Measurements from ENCODE around the gene CCDC85A. TPM values are rescaled to one million over a fixed set of nuclear protein-coding genes. Genes with fewer than 3 reads are reported as not detected.

CCDC85A gene
- total RNA-seq, 1 experiment from 2014 or later, result 3.0 TPM

DNA sequence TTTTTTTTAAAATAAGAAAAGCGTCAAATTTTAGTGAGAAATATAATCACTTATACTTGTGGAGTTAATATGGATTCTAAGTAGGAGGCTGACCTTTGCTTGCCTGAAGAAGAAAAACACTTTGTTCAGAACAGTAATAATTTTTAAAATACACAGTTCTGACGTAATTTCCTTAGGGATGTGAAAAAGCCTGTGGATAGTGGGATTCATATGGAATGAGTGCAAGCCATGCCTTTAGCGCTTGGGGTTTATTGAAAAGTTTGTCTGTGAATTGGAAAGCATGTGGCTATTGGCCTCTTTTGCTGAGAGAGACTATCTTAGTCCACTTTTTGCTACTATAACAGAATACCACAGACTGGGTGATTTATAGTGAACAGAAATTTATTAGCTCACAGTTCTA lies 151.3 kb downstream of the CCDC85A start:
- Mint-ChIP-seq H3K9me3 (ENCODE audit: low read depth, unreplicated experiment) (no peaks in the 10 kb centered on the region), H3K27ac (ENCODE audit: unreplicated experiment) (no peak overlapping the region), H3K4me3 (ENCODE audit: low read depth, unreplicated experiment) (no peak overlapping the region), H3K4me1 (ENCODE audit: low read depth, unreplicated experiment) (no peaks in the 10 kb centered on the region), H3K27me3 (ENCODE audit: unreplicated experiment) (no peaks in the 10 kb centered on the region), H3K36me3 (ENCODE audit: insufficient read depth, unreplicated experiment) (no peaks in the 10 kb centered on the region)
- BruUV-seq (replicated peaks), result no TSS peak
- DNase-seq, result no peak
- intact Hi-C loops (cut with micrococcal nuclease; ENCODE audit: unreplicated experiment), result no loop called here
- CTCF ChIA-PET, result no interaction called here
- TF ChIP-seq, protein P1, sequence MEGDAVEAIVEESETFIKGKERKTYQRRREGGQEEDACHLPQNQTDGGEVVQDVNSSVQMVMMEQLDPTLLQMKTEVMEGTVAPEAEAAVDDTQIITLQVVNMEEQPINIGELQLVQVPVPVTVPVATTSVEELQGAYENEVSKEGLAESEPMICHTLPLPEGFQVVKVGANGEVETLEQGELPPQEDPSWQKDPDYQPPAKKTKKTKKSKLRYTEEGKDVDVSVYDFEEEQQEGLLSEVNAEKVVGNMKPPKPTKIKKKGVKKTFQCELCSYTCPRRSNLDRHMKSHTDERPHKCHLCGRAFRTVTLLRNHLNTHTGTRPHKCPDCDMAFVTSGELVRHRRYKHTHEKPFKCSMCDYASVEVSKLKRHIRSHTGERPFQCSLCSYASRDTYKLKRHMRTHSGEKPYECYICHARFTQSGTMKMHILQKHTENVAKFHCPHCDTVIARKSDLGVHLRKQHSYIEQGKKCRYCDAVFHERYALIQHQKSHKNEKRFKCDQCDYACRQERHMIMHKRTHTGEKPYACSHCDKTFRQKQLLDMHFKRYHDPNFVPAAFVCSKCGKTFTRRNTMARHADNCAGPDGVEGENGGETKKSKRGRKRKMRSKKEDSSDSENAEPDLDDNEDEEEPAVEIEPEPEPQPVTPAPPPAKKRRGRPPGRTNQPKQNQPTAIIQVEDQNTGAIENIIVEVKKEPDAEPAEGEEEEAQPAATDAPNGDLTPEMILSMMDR (IDR thresholded peaks at IDR 0.05; ENCODE audit: unreplicated experiment), result no peak

DNA sequence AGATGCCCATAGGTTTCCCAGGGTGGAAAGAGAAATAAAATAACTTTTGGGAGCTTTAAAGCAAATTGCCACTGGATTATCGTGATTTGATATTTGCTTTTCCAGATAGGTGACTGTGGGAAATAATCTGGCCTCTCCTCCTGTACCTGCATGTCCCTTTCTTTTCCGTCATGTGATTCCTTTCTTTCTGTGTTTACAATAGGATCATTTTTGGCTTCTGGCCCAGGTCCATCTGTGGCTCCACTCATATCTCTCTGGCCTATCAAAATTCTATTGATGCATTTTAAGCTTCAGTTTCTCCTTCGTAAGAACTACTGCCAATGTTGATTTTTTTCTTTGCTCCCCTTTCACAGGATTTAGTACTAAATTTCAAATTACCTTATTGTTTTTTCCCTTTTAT lies 153.6 kb downstream of the CCDC85A start:
- intact Hi-C loops (cut with micrococcal nuclease; ENCODE audit: unreplicated experiment), result no loop called here
- BruUV-seq (replicated peaks), result no TSS peak
- CTCF ChIA-PET, result no interaction called here
- Mint-ChIP-seq H3K9me3 (ENCODE audit: low read depth, unreplicated experiment) (no peaks in the 10 kb centered on the region), H3K36me3 (ENCODE audit: insufficient read depth, unreplicated experiment) (no peaks in the 10 kb centered on the region), H3K27ac (ENCODE audit: unreplicated experiment) (no peak overlapping the region), H3K4me3 (ENCODE audit: low read depth, unreplicated experiment) (no peak overlapping the region), H3K4me1 (ENCODE audit: low read depth, unreplicated experiment) (no peaks in the 10 kb centered on the region), H3K27me3 (ENCODE audit: unreplicated experiment) (no peaks in the 10 kb centered on the region)
- TF ChIP-seq, protein P1 (IDR thresholded peaks at IDR 0.05; ENCODE audit: unreplicated experiment), result no peak
- DNase-seq, result no peak

DNA sequence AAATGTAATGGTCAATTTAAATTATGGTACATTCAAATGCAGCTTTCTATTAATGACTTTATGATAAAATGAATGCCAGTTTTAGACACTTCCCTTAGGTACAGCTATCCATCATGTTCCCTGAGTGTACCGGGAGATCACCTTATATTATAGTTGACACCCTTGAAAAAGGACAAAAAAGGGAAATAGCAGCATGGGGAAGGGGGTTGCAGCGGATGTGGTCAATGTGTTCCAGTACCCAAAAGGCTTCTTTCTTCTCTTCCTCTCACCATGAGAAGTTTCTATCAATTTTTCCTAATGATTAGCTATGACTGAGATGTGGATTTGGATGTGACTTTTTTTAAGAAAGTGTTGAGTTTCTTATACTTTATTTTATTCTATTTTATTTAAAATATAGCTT lies 154.4 kb downstream of the CCDC85A start:
- Mint-ChIP-seq H3K4me1 (ENCODE audit: low read depth, unreplicated experiment) (no peaks in the 10 kb centered on the region), H3K4me3 (ENCODE audit: low read depth, unreplicated experiment) (no peak overlapping the region), H3K27ac (ENCODE audit: unreplicated experiment) (no peak overlapping the region), H3K9me3 (ENCODE audit: low read depth, unreplicated experiment) (no peaks in the 10 kb centered on the region), H3K27me3 (ENCODE audit: unreplicated experiment) (no peaks in the 10 kb centered on the region), H3K36me3 (ENCODE audit: insufficient read depth, unreplicated experiment) (no peaks in the 10 kb centered on the region)
- intact Hi-C loops (cut with micrococcal nuclease; ENCODE audit: unreplicated experiment), result no loop called here
- TF ChIP-seq, protein P1 (IDR thresholded peaks at IDR 0.05; ENCODE audit: unreplicated experiment), result no peak
- no TSS peak for BruUV-seq (replicated peaks)
- CTCF ChIA-PET, result no interaction called here
- DNase-seq, result no peak

DNA sequence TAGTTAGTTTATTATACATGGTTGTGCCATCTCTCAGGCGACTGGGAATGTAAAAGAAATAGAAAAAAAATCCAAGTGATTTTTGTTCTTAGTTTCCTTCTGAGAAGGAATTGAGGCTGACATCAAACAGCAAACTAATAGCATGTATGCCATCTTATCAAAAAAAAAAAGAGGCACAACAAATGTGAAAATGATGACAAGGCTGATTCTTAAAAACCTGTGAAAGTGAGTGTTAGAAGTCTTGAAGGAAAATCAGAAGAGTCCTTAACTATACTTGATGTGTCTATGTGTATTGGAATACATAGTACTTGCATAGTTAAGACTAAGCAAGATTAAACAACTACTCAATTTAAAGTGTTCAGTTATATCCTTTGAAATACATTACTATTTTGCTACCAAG lies 161.0 kb downstream of the CCDC85A start:
- no peaks in the 10 kb centered on the region for H3K36me3 Mint-ChIP-seq (ENCODE audit: insufficient read depth, unreplicated experiment)
- H3K4me3 Mint-ChIP-seq (ENCODE audit: low read depth, unreplicated experiment), result no peak overlapping the region
- H3K9me3 Mint-ChIP-seq (ENCODE audit: low read depth, unreplicated experiment), result no peaks in the 10 kb centered on the region
- no peak overlapping the region for H3K27ac Mint-ChIP-seq (ENCODE audit: unreplicated experiment)
- TF ChIP-seq, protein P1 (IDR thresholded peaks at IDR 0.05; ENCODE audit: unreplicated experiment), result no peak
- intact Hi-C loops (cut with micrococcal nuclease; ENCODE audit: unreplicated experiment), result no loop called here
- BruUV-seq (replicated peaks), result no TSS peak
- no peaks in the 10 kb centered on the region for H3K4me1 Mint-ChIP-seq (ENCODE audit: low read depth, unreplicated experiment)
- no peak for DNase-seq
- CTCF ChIA-PET, result no interaction called here
- no peaks in the 10 kb centered on the region for H3K27me3 Mint-ChIP-seq (ENCODE audit: unreplicated experiment)

DNA sequence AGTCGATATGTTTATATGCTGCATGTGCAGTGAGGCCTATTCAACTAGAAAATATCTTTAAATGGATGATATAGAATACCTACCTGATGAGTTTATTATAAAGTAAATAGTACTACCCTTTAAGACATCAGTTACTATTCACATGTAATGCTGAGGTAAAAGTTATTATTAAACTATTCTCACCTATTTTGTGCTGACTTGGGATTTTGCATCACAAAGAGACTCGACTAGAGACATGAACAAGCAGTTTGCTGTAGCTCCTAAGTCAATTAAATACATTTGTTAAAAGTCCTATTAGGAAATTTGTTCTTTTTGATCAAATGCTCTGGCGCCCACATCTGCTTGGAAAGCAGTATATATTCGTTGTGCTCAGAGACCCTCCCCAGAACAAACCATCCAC lies 164.1 kb downstream of the CCDC85A start:
- H3K4me1 Mint-ChIP-seq (ENCODE audit: low read depth, unreplicated experiment), result no peaks in the 10 kb centered on the region
- CTCF ChIA-PET, result no interaction called here
- no peaks in the 10 kb centered on the region for H3K36me3 Mint-ChIP-seq (ENCODE audit: insufficient read depth, unreplicated experiment)
- intact Hi-C loops (cut with micrococcal nuclease; ENCODE audit: unreplicated experiment), result no loop called here
- H3K27me3 Mint-ChIP-seq (ENCODE audit: unreplicated experiment), result no peaks in the 10 kb centered on the region
- no TSS peak for BruUV-seq (replicated peaks)
- no peak overlapping the region for H3K4me3 Mint-ChIP-seq (ENCODE audit: low read depth, unreplicated experiment)
- no peak overlapping the region for H3K27ac Mint-ChIP-seq (ENCODE audit: unreplicated experiment)
- no peak for DNase-seq
- TF ChIP-seq, protein P1 (IDR thresholded peaks at IDR 0.05; ENCODE audit: unreplicated experiment), result no peak
- no peaks in the 10 kb centered on the region for H3K9me3 Mint-ChIP-seq (ENCODE audit: low read depth, unreplicated experiment)
